HEK293 (cell line): ENCODE measurements around the gene ARL13A.

Source experiments
- CTCF ChIA-PET: fragments of 350-600 bp; formaldehyde crosslinking; extraction: SDS; loops from one replicate; lab custom pipeline; 2021; ENCODE audit warnings: antibody characterized with exemption; lab: Yijun Ruan, JAX
- POLR2A ChIA-PET: fragments of 300-600 bp; formaldehyde crosslinking; extraction: SDS; loops from one replicate; lab custom pipeline; 2020; ENCODE audit warnings: antibody characterized with exemption, inconsistent platforms; lab: Yijun Ruan, JAX
- H3K27ac ChIP-seq: fragments of 200-500 bp; sonication (Bioruptor generic); 2 replicates; pipeline ENCODE4 v1.5.1; 2014; ENCODE audit warnings: low read depth, low read length, control low read depth, inconsistent platforms; ENCODE audit errors: extremely low read depth
- H3K36me3 ChIP-seq, 2 experiments: fragments of 200-500 bp in 1 of 2; sonication (Bioruptor generic) in 1 of 2; 1 replicate in 1 of 2; 2 replicates in 1 of 2; pipeline ENCODE4 v1.5.1; 2014 to 2017; ENCODE audit warnings: inconsistent platforms in 2 of 2, low read length in 2 of 2; ENCODE audit not compliant: control insufficient read depth in 2 of 2, insufficient read depth in 1 of 2
- H3K4me1 ChIP-seq: fragments of 200-500 bp; sonication (Bioruptor generic); 2 replicates; pipeline ENCODE4 v1.5.1; 2014; ENCODE audit warnings: mild to moderate bottlenecking, low read length, inconsistent platforms; ENCODE audit not compliant: control insufficient read depth, insufficient read depth
- H3K4me3 ChIP-seq: 2 replicates; pipeline ENCODE4 v1.5.1; 2011; ENCODE audit warnings: low read depth, mild to moderate bottlenecking, control low read depth, low read length, moderate library complexity
- H3K9me3 ChIP-seq: fragments of 200-500 bp; sonication (Bioruptor generic); 2 replicates; pipeline ENCODE4 v1.5.1; 2014; ENCODE audit warnings: low read depth, low read length, inconsistent platforms; ENCODE audit not compliant: control insufficient read depth, insufficient read depth
- GLI2 ChIP-seq: fragments of 450-650 bp; formaldehyde crosslinking; IDR thresholded peaks from 2 replicates; pipeline ENCODE4; 2017; ENCODE audit warnings: missing biosample characterization, missing genetic modification characterization, low read depth, borderline replicate concordance
- GLIS2 ChIP-seq: fragments of 450-650 bp; formaldehyde crosslinking; IDR thresholded peaks from 2 replicates; pipeline ENCODE4 v1.5.1; 2016; ENCODE audit warnings: missing biosample characterization, missing genetic modification characterization
- KLF7 ChIP-seq: fragments of 450-650 bp; formaldehyde crosslinking; IDR thresholded peaks from 2 replicates; pipeline ENCODE4 v1.5.1; 2016; ENCODE audit warnings: missing biosample characterization, missing genetic modification characterization, borderline replicate concordance
- OSR2 ChIP-seq: fragments of 450-650 bp; formaldehyde crosslinking; IDR thresholded peaks from 2 replicates; pipeline ENCODE4 v1.5.1; 2016; ENCODE audit warnings: missing biosample characterization, missing genetic modification characterization
- PATZ1 ChIP-seq: fragments of 450-650 bp; formaldehyde crosslinking; IDR thresholded peaks from 2 replicates; pipeline ENCODE4 v1.5.1; 2016; ENCODE audit warnings: missing biosample characterization, missing genetic modification characterization
- WT1 ChIP-seq: fragments of 450-650 bp; formaldehyde crosslinking; IDR thresholded peaks from 2 replicates; pipeline ENCODE4 v1.5.1; 2016; ENCODE audit warnings: missing biosample characterization, missing genetic modification characterization
- ZBTB6 ChIP-seq: fragments of 450-650 bp; formaldehyde crosslinking; IDR thresholded peaks from 2 replicates; pipeline ENCODE4 v1.5.1; 2017; ENCODE audit warnings: missing biosample characterization, missing genetic modification characterization
- ZNF146 ChIP-seq: fragments of 450-650 bp; formaldehyde crosslinking; IDR thresholded peaks from 2 replicates; pipeline ENCODE4 v1.5.1; 2016; ENCODE audit warnings: missing biosample characterization, missing genetic modification characterization
- ZNF302 ChIP-seq: fragments of 450-650 bp; formaldehyde crosslinking; IDR thresholded peaks from 2 replicates; pipeline ENCODE4 v1.5.1; 2016; ENCODE audit warnings: missing biosample characterization, missing genetic modification characterization, low read depth
- ZNF335 ChIP-seq: fragments of 450-650 bp; formaldehyde crosslinking; conservative IDR thresholded peaks from 2 replicates; pipeline ENCODE4 v1.5.1; 2016; ENCODE audit warnings: missing biosample characterization, missing genetic modification characterization
- ZNF404 ChIP-seq: fragments of 450-650 bp; formaldehyde crosslinking; IDR thresholded peaks from 2 replicates; pipeline ENCODE4 v1.5.1; 2017; ENCODE audit warnings: missing biosample characterization, missing genetic modification characterization
- ZNF433 ChIP-seq: fragments of 450-650 bp; formaldehyde crosslinking; IDR thresholded peaks from 2 replicates; pipeline ENCODE4 v1.5.1; 2016; ENCODE audit warnings: missing biosample characterization, missing genetic modification characterization, low read depth
- ZNF510 ChIP-seq: fragments of 450-650 bp; formaldehyde crosslinking; IDR thresholded peaks from 2 replicates; pipeline ENCODE4 v1.5.1; 2018; ENCODE audit warnings: mild to moderate bottlenecking, missing genetic modification characterization, missing biosample characterization; ENCODE audit not compliant: insufficient replicate concordance
- ZNF530 ChIP-seq: fragments of 450-650 bp; formaldehyde crosslinking; IDR thresholded peaks from 2 replicates; pipeline ENCODE4 v1.5.1; 2016; ENCODE audit warnings: low read depth, missing biosample characterization, missing genetic modification characterization
- ZNF560 ChIP-seq: fragments of 450-650 bp; formaldehyde crosslinking; IDR thresholded peaks from 2 replicates; pipeline ENCODE4 v1.5.1; 2017; ENCODE audit warnings: missing biosample characterization, missing genetic modification characterization, borderline replicate concordance
- ZNF580 ChIP-seq: fragments of 450-650 bp; formaldehyde crosslinking; IDR thresholded peaks from 2 replicates; pipeline ENCODE4 v1.5.1; 2016; ENCODE audit warnings: missing biosample characterization, missing genetic modification characterization
- ZNF596 ChIP-seq: fragments of 450-650 bp; IDR thresholded peaks from 2 replicates; pipeline ENCODE4 v1.5.0; 2018; ENCODE audit warnings: missing biosample characterization, mild to moderate bottlenecking, missing genetic modification characterization, moderate library complexity
- ZNF621 ChIP-seq: fragments of 450-650 bp; formaldehyde crosslinking; IDR thresholded peaks from 2 replicates; pipeline ENCODE4 v1.5.1; 2017; ENCODE audit warnings: missing biosample characterization, missing genetic modification characterization
- ZNF626 ChIP-seq: fragments of 450-650 bp; sonication (Bioruptor Pico); formaldehyde crosslinking; IDR thresholded peaks from 2 replicates; pipeline ENCODE4 v1.5.1; 2018; ENCODE audit warnings: missing biosample characterization, missing genetic modification characterization, inconsistent platforms
- TF ChIP-seq, protein P1 (sequence below): fragments of 450-650 bp; formaldehyde crosslinking; IDR thresholded peaks from 2 replicates; pipeline ENCODE4 v1.5.1; 2016; ENCODE audit warnings: missing biosample characterization, missing genetic modification characterization, borderline replicate concordance
- TF ChIP-seq, protein P2 (sequence below): fragments of 450-650 bp; formaldehyde crosslinking; conservative IDR thresholded peaks from 2 replicates; pipeline ENCODE4 v1.5.1; 2016; ENCODE audit warnings: low read depth, missing biosample characterization, missing genetic modification characterization

Gene ARL13A

DNA sequence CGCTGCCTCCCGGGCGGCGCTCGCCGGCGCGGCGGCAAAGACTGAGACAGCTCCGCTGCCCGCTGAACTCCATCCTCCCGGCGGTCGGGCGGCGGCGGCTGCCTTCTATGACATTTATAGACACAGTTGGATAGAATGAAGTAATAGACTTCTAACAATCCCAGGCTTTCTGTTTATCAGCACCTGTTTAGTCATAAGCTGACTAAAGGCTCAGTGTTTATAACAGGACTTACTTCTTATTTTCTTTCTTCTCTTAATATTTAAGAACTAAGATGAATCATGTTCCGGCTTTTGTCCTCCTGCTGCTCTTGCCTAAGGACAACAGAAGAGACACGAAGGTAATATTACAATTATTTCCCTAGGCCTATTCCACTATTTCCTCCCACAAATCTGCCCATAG is 3.9 kb downstream of the ARL13A start (continued):
- no peak for TF ChIP-seq ZNF626
- TF ChIP-seq, protein P1, sequence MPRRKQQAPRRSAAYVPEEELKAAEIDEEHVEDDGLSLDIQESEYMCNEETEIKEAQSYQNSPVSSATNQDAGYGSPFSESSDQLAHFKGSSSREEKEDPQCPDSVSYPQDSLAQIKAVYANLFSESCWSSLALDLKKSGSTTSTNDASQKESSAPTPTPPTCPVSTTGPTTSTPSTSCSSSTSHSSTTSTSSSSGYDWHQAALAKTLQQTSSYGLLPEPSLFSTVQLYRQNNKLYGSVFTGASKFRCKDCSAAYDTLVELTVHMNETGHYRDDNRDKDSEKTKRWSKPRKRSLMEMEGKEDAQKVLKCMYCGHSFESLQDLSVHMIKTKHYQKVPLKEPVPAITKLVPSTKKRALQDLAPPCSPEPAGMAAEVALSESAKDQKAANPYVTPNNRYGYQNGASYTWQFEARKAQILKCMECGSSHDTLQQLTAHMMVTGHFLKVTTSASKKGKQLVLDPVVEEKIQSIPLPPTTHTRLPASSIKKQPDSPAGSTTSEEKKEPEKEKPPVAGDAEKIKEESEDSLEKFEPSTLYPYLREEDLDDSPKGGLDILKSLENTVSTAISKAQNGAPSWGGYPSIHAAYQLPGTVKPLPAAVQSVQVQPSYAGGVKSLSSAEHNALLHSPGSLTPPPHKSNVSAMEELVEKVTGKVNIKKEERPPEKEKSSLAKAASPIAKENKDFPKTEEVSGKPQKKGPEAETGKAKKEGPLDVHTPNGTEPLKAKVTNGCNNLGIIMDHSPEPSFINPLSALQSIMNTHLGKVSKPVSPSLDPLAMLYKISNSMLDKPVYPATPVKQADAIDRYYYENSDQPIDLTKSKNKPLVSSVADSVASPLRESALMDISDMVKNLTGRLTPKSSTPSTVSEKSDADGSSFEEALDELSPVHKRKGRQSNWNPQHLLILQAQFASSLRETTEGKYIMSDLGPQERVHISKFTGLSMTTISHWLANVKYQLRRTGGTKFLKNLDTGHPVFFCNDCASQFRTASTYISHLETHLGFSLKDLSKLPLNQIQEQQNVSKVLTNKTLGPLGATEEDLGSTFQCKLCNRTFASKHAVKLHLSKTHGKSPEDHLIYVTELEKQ (tag by site-specific recombination), result no peak
- TF ChIP-seq, all 188 proteins: peak for 0

DNA sequence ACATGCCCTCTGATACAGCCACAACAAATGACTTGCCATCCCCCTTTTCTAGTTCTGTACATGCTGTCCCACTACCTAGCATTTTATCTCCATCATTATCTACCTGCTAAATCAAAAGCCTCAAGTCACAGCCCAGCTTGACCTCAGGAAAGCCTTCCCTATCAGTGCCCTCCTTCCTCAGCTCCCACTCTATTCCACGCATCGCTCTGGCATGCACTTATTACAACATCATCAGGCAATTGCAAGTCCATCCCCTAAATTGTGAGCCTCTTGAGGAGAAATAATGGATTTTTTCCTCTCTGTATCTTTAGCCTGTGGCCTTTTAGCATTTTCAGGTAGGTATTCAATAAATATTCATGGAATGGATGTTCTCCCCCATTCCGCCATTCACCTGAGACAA is 5.7 kb downstream of the ARL13A start:
- Histone ChIP-seq H3K4me1 (no peaks in the 10 kb centered on the region), H3K36me3 (no peaks in the 10 kb centered on the region), H3K9me3 (no peaks in the 10 kb centered on the region), H3K27ac (no peak overlapping the region), H3K4me3 (no peak overlapping the region)
- ChIA-PET POLR2A (no interaction called here), CTCF (interaction anchor here (0.6 kb wide), 1 partner anchor 10 kb away, joined by 3 read pairs; no protein-coding TSS in a partner anchor)
- TF ChIP-seq WT1 (tag by site-specific recombination) (no peak), ZNF560 (tag by site-specific recombination) (no peak), ZNF335 (tag by site-specific recombination) (no peak), ZNF596 (tag by site-specific recombination) (no peak)
- TF ChIP-seq, protein P2, sequence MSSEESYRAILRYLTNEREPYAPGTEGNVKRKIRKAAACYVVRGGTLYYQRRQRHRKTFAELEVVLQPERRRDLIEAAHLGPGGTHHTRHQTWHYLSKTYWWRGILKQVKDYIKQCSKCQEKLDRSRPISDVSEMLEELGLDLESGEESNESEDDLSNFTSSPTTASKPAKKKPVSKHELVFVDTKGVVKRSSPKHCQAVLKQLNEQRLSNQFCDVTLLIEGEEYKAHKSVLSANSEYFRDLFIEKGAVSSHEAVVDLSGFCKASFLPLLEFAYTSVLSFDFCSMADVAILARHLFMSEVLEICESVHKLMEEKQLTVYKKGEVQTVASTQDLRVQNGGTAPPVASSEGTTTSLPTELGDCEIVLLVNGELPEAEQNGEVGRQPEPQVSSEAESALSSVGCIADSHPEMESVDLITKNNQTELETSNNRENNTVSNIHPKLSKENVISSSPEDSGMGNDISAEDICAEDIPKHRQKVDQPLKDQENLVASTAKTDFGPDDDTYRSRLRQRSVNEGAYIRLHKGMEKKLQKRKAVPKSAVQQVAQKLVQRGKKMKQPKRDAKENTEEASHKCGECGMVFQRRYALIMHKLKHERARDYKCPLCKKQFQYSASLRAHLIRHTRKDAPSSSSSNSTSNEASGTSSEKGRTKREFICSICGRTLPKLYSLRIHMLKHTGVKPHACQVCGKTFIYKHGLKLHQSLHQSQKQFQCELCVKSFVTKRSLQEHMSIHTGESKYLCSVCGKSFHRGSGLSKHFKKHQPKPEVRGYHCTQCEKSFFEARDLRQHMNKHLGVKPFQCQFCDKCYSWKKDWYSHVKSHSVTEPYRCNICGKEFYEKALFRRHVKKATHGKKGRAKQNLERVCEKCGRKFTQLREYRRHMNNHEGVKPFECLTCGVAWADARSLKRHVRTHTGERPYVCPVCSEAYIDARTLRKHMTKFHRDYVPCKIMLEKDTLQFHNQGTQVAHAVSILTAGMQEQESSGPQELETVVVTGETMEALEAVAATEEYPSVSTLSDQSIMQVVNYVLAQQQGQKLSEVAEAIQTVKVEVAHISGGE (tag by site-specific recombination), result no peak

DNA sequence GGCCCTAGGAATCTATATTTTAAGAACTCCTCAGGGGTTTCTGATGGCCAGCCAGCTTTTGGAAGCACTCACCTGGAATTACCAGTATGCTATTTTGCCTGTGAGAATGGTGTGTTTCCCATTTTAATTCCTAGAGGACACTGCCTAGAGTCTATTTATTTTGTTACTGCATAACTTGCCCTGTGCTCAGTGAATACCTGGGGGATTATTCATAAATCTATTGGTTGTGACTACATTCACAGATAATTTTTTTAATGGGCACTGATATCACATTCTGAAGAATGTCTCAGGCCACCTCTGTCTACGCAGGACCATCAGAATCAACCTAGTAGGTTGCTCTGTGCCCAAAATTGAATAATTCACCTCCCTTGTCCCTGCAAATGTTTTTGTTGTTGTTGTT is 6.7 kb downstream of the ARL13A start:
- H3K9me3 ChIP-seq, result no peaks in the 10 kb centered on the region
- H3K27ac ChIP-seq, result no peak overlapping the region
- POLR2A ChIA-PET, result no interaction called here
- CTCF ChIA-PET, result no interaction called here
- H3K36me3 ChIP-seq, result no peaks in the 10 kb centered on the region
- H3K4me3 ChIP-seq, result no peak overlapping the region
- H3K4me1 ChIP-seq, result no peaks in the 10 kb centered on the region
- TF ChIP-seq ZNF530 (tag by site-specific recombination) (no peak), ZNF621 (no peak), ZBTB6 (tag by site-specific recombination) (no peak), ZNF510 (tag by site-specific recombination) (no peak), GLIS2 (tag by site-specific recombination) (no peak), ZNF433 (tag by site-specific recombination) (no peak), ZNF580 (no peak), OSR2 (tag by site-specific recombination) (no peak), ZNF146 (tag by site-specific recombination) (no peak), GLI2 (tag by site-specific recombination) (no peak), KLF7 (tag by site-specific recombination) (no peak), ZNF404 (no peak), ZNF302 (tag by site-specific recombination) (no peak), ZNF335 (tag by site-specific recombination) (no peak), PATZ1 (tag by site-specific recombination) (no peak)
